ENCODE data around the gene R3HCC1L.

GRCh38 chr10:98213740-98214139, 79.3 kb downstream of the R3HCC1L start:
- TF ChIP-seq POLR2A (IDR thresholded peaks at IDR 0.05; ENCODE audit: low read depth, low read length) (no peak), TAF1 (IDR thresholded peaks at IDR 0.05; ENCODE audit: low read depth, low read length) (no peak), POLR2AphosphoS5 (IDR thresholded peaks at IDR 0.05; ENCODE audit: low read depth, low read length) (no peak), SPI1 (IDR thresholded peaks at IDR 0.05; ENCODE audit: low read depth, low read length) (no peak), PAX5 (IDR thresholded peaks at IDR 0.05; ENCODE audit: insufficient read depth, low read length, severe bottlenecking) (no peak), POU2F2 (IDR thresholded peaks at IDR 0.05; ENCODE audit: low read depth, low read length) (no peak)

Measured in GM12891 (cell line).